Islet precursor cell (in vitro differentiated cells): ENCODE measurements around the gene PRKACA.

ENCODE experiments used
- DNase-seq: peaks from one replicate; pipeline ENCODE4 v3.0.0-alpha.2; 2018

The PRKACA gene

DNA sequence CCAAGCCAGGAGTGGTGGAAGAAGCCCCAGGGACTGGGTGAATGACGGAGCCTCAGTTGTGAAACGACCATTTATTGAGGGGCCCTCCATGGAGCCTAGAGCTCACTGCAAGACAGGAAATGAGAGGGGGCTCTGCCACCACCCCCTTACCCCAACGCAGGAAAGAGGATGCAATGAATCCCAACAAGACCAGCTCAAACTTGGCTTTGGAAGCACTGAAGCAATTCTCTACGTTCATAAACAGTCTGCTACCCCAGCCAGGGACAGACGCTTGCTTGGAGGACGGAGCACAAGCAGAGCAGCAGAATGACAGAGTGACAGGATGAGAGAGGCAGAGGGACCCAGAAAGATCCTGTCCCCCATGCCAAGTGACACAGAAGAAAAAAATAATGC lies 1.0 kb downstream of the PRKACA start:
- DNase-seq: no peak

DNA sequence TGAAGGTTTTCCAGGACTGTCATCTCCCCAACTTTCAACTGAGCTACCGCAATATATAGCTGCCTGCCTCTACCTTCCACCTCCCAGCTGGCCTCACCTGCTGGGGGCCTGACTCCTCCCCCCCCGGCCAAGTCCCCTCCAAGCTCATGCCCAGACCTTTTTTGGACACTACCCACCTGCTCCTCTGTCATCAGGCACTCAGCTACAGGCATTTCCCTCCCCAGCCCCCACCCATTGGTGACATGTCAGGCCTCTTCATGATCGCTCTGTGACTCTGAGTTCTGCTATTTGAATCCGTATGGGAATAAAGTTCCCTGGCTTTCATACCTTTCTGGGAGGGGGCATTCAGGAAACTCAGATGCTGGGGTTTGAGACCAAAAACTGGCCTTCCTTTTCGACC lies 1.8 kb downstream of the PRKACA start:
- no peak for DNase-seq

DNA sequence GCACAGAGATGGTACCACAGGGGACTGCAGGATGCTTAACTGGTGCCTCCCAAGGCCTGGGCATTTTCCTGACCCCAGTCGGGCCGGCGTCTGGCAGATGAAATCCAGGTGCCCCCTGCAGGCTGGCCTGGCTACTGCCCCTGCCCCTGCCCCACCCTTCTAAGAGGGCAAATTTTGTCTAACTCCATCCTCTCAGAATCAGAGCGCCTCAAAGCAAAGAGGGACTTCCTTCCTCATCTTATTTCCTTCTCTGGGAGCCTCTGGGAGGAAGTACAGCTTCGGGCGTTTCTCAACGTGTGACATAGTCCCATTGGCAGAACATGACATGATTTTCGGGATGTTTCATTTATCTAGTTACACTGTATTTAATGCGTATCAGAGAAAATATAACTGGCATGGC lies 2.7 kb downstream of the PRKACA start:
- DNase-seq: peak; percentile 69

DNA sequence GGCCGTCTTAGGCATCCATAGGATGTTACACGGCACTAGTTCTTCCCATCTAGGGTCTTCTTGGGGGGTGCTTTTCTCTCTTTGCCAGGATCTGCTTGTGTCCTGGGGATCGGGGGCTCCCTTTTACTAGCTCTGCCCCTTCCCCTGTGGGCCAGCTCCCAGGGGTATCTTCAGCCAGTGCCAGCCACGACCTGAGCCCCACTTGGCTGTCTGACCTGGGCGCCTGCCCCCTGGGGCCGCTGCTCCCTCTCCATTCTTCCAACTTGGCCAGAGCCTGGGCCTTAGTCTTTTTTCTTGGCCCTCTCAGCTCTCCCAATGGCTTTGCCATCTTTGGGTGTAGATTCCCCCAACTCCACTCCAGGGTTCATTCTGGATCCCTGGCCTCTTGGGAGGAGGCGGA lies 3.1 kb downstream of the PRKACA start:
- no peak for DNase-seq

DNA sequence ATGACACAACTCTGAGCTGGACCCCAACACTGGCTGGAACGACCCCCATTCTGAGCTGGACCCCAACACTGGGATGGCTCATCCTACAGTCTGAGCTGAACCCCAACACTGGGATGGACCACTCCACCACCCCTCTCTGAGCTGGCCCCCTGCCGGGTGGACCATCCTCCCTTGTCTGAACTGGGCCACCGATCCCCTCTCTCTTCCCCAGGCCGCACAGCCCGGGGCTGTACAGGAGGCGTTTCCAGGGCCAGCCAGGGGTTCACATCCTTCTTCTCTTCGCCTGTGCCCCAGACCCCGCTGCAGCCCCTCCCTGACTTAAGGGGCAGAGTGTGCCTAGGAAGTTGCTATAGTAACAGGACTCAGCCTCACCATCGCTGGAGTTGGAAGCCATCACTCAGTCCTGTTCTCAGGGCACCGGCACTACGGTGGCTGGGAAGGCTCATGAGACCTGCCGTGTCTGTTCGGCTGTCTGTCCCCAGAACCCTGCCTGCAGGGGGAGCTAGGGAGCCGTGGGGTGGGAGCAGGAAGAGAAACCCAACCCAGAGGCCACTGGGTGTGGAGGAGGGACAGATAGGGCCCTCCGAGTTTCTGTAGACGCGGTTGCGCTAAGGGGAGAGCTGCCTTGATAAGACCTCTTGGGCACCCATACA lies 3.7 kb downstream of the PRKACA start:
- DNase-seq: no peak

DNA sequence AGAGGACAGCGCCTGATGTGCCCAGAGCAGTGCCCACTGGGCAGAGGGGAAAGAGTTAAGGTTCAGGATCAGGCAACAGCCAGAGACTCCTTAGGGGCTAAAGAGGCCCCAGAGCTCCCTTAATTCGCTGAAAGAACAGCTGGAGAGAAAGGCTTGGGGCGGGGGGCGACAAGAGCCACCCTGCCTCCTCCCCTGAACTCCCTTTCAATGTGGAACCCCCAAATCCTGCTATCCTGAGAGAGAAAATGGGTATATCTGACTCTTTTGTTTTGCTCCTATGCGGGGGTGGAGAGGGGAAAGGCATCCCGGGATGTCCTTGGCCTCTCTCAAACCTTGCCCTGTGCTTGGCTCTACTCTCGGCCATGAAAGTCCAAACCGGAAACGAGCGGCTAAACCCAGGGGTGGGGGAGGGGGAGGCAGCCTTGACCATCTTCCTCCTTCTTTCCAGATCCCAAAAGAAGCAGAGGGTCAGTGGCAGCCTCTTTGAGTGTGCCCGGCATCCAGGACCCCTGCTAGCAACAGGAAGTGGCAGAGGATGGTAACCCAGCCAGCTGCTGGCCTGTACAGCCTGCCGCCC lies 4.7 kb downstream of the PRKACA start:
- DNase-seq: no peak

DNA sequence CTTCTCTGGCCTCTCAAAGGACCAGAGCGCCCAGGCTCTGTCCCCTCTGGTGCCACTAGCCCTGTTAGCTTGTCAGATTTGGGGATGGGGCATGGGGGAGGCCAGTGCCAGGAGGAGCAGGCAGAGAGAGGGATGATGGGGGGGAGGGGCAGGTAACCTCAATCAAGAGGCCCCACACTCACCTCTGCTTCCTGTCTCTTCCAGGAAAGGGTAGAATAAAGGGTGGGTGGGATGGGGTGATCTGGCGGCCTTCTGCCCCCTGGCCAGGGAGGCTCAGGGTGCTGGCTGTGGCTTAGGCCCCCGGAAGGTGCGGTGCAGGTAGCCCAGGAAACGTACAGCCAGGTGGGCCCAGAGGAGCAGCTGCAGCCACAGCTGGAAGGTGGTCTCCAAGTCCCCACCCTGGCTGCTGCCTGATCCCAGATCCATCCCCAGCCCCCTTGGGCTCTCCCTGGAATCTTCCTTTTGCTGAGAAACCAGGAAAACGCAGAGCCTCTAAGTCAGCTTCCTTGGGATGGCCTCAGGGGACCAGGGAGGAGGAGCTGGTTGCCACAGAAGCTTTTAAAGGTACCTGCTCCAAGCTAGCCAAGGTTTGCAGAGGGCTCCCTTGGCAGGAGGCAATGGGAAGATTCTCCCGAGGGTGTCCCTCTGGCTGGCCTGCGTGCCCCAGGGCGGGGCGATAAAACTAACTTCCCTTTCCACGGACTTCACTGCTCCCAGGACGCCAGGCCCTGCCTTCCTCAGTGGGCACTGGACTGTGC lies 5.3 kb downstream of the PRKACA start:
- no peak for DNase-seq

DNA sequence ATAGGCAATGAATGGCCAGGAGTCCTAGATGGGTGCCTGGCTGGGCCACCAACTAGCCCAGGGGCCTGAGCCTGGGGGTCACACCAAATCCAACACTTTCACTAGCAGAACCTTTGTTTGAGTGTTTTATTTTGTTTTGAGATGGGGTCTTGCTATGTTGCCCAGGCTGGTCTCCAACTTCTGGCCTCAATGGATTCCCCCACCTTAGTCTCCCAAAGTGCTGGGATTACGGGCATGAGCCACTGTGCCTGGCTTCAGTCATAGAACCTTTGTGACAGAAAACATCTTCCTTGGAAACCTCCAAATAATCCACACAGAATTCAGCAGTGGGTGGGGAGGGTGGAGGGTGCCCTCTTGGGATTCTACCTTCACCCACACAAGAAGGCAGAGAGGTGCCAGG lies 6.1 kb downstream of the PRKACA start:
- no peak for DNase-seq

DNA sequence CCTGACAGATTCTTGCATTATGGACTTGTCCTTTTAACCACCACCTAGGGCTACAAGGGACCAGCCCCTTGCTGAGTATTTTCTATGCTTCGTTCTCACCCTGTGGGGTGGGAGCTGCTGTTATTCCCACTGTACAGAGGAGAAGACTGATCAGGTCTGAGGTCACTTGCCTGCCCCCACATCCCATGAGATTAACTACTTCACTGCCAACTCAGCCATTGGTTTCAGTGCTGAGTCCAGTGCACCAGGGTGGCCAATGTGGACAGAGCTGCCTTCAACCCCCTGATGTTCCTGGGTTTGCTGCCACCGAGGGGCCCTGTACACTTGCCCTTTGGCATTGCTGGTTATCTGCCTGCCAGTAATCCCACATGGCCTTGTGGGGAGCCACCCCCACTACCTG lies 6.9 kb downstream of the PRKACA start:
- no peak for DNase-seq

DNA sequence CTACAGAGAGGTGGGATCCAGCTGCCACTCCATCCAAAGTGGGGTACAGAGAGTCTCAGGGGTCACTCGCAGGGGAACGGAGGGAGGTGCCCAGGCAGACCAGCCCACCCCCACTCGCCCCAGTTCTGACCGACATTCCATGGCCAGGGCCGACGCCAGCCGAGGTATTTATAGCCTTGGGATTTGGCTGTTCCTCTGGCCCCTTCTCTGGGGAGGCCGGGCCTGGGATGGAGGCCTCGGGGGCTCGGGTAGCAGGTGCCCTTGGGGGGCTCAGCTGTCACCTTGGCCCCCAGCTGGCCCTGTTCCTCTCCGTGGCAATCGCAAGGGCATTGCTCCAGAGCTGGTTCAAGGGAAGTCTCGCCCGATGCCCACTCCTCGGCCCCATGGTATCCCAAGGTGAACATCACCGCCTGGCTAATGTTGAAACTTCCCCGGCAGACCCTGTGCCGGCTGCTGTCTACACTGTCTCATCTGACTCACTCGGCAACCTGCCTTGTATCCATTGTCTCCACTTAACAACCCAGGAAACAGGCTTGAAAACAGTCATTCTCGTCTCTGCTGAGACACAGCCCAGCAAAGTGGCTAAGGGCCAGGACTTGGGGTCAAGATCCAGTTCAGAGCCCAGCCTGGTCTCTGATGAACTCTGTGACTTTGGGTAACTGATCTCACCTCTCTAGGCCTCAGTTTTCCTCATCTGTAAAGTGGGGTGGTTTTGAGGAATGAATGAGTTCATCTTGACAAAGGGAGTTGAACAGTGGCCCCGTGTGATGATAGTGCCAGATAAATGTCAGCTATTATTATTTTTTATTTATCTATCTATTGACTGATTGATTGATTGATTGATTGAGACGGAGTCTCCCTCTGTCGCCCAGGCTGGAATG lies 9.7 kb downstream of the PRKACA start:
- DNase-seq: no peak

DNA sequence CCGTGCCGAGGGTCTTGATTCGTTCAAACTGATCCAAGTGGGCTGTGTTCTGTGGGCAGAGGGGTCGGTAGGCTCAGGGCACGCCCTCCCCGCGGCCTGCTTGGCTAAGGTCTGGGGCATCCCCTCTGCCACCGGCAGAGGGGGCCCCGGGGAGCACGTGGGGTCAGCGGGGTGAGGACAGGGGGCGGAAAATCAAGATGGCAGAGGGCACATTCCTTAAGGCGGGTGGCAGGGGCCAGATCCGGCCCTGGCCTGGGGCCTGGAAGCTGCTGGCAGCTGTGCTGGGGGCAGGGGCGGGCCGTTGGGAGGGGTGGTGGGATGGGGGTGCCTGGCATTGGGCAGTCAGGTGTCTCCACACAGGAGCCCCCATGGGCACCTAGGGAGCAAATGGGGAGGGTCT lies 10.7 kb downstream of the PRKACA start:
- no peak for DNase-seq

DNA sequence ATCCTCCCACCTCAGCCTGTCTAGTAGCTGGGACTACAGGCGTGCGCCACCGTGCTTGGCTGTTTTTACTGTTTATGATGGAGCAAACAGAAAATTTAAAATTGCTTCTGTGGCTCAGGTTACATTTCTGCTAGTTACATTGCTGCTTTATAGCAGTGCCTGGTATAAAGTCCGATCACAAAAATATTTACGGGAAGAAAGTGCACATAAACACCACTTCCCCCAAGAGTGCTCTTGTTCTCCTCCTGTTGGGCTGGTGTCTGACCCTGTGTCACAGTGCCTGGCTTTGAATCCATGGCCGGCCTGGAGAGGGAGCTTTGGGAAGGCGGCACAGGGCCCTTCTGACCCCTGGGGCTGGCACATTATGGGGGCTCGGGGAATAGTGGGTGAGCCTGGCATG lies 11.9 kb downstream of the PRKACA start:
- DNase-seq: no peak

DNA sequence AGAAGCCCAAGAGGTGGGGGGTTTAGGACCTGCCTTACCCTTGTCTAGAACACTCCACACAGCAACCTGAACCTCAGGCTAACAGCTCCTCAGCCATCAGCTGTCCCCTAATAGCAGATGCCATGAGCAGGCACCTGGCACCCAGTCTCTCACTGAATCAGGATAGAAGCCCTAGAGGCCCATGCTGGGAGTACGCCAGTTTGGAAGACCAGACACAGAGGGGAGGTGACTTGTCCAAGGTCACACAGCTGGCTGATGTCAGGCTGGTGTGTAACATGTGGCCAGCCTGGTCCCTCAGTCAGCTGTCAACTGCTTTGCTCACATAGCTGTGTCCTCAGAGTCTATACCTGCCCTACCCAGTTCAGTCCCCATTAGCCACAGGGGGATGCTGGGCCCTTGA lies 14.3 kb downstream of the PRKACA start:
- DNase-seq: no peak

DNA sequence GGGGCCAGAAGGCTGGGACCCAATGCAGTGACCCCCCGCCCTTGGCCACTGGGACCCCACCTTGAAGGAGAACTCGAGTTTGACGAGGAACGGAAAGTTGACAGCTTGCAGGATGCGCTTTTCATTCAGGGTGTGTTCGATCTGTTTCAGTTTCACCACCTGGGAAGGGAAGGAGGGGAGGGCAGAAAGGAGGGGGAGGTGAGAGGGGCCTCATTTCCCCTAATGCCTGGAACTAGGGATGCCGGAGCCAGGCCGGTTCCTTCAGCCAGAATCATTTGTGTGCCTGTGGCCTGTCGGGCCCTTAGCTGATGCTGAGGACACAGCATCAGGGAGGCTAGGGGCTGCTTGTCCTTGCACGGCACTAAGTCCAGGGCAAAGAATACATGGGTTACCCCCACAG lies 14.8 kb downstream of the PRKACA start:
- DNase-seq: no peak

DNA sequence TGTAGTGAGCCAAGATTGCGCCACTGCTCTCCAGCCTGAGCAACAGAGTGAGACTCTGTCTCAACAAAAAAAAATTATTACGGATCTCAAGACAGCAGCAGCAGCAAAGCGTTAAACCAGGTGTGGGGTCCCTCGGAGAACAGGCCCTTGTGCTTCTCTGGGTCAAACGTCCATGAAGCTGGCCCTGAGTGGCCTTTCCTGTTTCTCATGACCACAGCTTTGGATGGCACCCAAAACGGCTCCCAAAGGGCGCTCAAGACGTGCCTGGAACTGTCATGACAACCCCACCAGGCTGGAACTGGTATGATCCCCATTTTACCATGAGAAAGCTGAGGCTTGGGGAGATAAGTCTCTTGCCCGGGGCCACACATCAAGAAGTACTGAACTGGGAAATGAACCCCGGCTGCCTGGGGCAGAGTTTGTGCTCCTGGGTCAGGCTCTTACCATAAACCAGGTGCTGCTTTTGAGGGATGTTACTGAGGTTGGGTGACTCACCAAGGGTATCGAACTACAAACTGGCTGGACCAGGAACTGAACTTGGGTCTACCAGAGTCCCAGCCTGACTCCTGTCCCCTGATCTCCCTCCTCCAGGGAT lies 15.4 kb downstream of the PRKACA start:
- no peak for DNase-seq

DNA sequence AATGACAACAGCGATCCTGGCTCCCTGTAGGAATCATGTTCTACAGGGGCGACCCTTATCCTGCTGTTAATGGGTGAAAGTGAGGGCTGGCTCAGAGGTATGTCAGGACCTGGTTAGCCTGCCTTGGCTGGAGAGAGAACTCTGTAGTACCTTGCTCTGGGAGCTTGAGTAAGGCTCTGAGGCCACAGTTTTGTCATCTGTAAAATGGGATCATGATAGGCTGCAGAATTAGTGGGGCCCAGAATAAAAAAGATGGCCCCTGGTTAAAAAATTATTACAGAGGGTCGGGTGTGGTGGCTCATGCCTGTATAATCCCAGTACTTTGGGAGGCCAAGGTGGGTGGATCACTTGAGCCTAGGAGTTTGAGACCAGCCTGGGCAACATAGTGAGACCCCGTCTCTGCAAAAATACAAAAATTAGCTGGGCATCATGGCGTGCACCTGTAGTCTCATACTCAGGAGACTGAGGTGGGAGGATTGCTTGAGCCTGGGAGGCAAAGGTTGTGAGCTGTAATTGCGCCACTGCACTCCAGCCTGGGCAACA lies 16.5 kb downstream of the PRKACA start:
- no peak for DNase-seq

DNA sequence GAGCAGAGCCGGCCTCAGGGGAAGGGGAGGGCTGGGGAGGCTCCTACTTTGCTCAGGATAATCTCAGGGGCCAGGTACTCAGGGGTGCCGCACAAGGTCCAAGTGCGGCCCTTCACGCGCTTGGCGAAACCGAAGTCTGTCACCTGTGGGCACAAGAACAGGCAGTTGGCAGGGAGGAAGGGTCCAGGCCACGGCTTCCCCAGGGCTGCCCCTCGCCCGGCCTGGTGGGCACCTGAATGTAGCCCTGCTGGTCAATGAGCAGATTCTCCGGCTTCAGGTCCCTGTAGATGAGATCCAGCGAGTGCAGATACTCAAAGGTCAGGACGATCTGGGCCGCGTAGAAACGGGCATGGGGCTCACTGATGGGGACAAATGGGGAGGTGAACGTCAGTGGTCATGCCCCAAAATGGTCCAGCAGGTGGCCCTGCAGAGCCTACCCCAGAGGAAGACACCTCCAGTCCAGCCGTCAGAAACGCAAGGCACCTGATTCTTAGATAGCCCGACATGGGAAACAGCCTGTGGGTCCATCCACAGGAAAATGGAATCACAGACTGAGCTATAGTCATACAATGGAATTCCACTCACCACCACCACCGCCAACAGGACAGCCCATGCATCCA lies 19.9 kb downstream of the PRKACA start:
- no peak for DNase-seq

DNA sequence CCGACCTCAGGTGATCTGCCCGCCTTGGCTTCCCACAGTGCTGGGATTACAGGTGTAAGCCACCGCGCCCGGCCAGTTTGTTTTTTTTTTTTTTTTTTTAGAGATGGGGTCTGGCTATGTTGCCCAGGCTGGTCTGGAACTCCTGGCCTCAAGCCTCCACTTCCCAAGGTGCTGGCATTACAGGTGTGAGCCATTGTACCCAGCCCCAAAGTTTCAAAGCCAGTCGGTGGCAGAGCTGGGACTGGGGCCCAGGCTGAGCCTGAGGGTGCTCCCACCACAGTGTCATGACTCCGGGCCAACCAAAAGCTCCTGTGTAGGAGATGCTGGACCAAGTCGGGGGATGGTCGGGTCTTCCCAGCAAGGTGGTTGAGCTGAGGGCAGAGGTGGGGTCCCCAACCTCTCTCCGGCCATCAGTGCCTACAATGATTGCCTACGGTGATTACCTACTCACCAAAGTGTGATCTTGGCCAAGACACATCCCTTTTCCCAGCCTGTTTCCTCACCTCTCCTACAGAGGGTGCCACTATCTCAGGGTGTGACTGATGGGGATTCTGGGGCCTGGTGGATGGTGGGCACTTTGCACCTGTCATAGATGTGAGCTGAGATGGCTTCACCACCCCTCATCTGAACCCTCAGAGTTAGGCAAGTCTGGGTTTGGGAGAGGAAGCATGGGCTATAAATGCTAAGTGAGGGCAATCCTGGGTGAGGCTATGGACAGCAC lies 21.1 kb downstream of the PRKACA start:
- DNase-seq: no peak

DNA sequence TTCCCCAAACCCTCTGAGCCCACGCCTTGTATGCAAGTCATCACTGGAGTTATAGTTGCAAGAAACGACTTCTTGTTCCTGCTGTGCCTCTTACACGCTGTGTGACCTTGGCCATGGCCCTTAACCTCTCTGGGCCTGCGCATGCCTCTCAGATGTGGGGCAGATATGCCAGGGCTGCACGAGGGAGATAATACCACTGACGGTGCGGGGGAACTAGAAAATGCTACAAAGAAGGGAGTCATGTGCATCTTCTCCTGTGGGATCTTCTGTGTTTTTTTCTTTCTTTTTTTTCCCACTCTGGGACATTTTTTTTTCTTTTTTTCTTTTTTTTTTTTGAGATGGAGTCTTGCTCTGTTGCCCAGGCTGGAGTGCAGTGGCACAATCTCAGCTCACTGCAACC lies 22.7 kb downstream of the PRKACA start:
- no peak for DNase-seq

DNA sequence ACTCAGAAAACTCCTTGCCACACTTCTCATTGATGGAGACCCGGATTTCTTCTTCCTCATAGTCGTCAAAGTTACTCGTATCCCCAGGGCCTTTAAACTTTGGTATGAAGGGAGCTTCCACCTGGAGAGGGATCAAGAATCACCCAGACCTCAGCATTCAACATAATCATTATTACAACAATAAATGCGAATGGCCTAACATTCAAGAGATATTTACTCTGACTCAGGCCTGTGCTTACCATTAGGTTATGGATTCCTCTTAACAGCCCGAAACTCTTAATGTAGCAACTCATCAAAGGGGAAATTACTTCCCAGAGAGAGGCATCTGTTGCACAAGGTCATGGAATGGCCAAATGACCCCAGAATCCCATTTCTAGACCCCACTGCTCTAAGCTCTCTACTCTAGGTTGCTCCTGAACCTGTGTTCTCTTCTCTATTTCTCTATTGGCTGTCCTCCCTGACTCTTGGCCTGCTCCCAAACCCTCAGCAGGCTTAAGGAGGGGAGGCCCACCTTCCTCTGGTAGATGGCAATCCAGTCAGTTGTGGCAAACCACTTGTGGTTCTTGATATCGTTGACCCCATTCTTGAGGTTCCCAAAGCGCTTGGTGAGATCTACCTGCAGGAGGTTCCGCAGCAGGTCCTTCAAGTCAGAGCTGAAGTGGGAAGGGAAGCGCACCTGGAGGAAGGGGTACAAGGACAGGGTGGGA lies 24.3 kb downstream of the PRKACA start:
- DNase-seq: no peak
